Right lobe of liver (tissue), 6 donors: ENCODE data around the gene TRIM31. TPM values are rescaled to one million over a fixed set of nuclear protein-coding genes. Genes with fewer than 3 reads are reported as not detected.
"Not testable (repeated sequence)": the region's sequence is repeated elsewhere in the genome, so short reads cannot be mapped to it uniquely, and the experiment has no call there.

Source experiments
- ATAC-seq, 4 donors: fragments of 200-7000 bp; cut with Tn5 transposase; one replicate each; pipeline ENCODE4 v1.9.1; 2020; ENCODE audit warnings: mild to moderate bottlenecking in 4 of 4, moderate library complexity in 4 of 4
- DNase-seq, 3 donors: peaks; one replicate each; pipeline ENCODE4 v3.0.0-alpha.2; 2020
- H3K27ac ChIP-seq, 3 donors: fragments of 200-600 bp; one replicate each; pipeline ENCODE4 v1.8.0; 2022
- H3K27me3 ChIP-seq, 2 donors: fragments of 200-600 bp; one replicate each; pipeline ENCODE4 v1.8.0; 2022
- H3K36me3 ChIP-seq, 4 donors: fragments of 200-600 bp; sonication (generic) in 1 of 4; one replicate each; pipeline versions ENCODE4 v1.5.1 to v1.8.0; 2017 to 2022; ENCODE audit warnings: control low read depth in 1 of 4
- H3K4me1 ChIP-seq, 4 donors: fragments of 200-600 bp; sonication (generic) in 1 of 4; one replicate each; pipeline versions ENCODE4 v1.5.1 to v1.8.0; 2017 to 2022; ENCODE audit warnings: control low read depth in 1 of 4
- H3K4me3 ChIP-seq, 3 donors: fragments of 200-600 bp; one replicate each; pipeline ENCODE4 v1.8.0; 2022
- H3K9me3 ChIP-seq, 4 donors: fragments of 200-600 bp; sonication (generic) in 1 of 4; one replicate each; pipeline versions ENCODE4 v1.5.1 to v1.8.0; 2017 to 2022; ENCODE audit warnings: control low read depth in 1 of 4
- CTCF ChIP-seq, 4 donors: fragments of 200-600 bp in 3 of 4; fragments of 450-650 bp in 1 of 4; IDR thresholded peaks; one replicate each; pipeline versions ENCODE4 v1.5.1 to v1.8.0; 2016 to 2022; ENCODE audit warnings: antibody characterized with exemption in 4 of 4, mild to moderate bottlenecking in 2 of 4
- POLR2A ChIP-seq: fragments of 450-650 bp; IDR thresholded peaks from one replicate; pipeline ENCODE4 v1.6.1; 2017; ENCODE audit warnings: antibody characterized with exemption, mild to moderate bottlenecking
- WGBS: methylation state at CpG from one replicate; pipeline ENCODE4 v1.1.6; 2018; ENCODE audit warnings: low coverage, low lambda C conversion rate; ENCODE audit not compliant: insufficient coverage; ENCODE audit errors: missing lambda C conversion rate; 5-methylcytosine and 5-hydroxymethylcytosine counted together
- intact Hi-C, 2 donors: fragments of 100-400 bp; cut with DNase I; formaldehyde crosslinking; loops; one replicate each; pipeline versions ENCODE4 v1.11.2 to v1.14.1; 2022
- total RNA-seq, 6 experiments: library from RNA; depleted of rRNA in 2 of 6; stranded (reverse); fragments of >200 nt in 2 of 6; fragmentation: NEBNext Ultra II Directional in 3 of 6; extraction: Animal tissue kit (Norgen Biotek cat#: 25700) in 3 of 6; gene quantifications; one replicate each; pipeline versions ENCODE4 v1.1.0 to v1.2.4, GENCODE V29; 2016 to 2023
- donor health status: DM: no; HTN: yes; CAD: no.
- donor health status: DM: no; HTN: no; CAD: no.
- donor health status: DM: no; HTN: no; CAD: no.
- donor health status: DM: no; HTN: yes; CAD: no.
- donor health status: DM: no; HTN: yes; CAD: no.

The TRIM31 gene
- total RNA-seq, 6 experiments from 2014 or later: 0.32 to 5.1 (median 0.60) TPM

GRCh38 chr6:30145818-30146217 lies 32.9 kb upstream of the TRIM31 start:
- no peaks in the 10 kb centered on the region for H3K36me3 ChIP-seq
- no peaks in the 10 kb centered on the region for H3K27me3 ChIP-seq
- H3K4me1 ChIP-seq: no peaks in the 10 kb centered on the region
- 65% methylated on average over 5 of the region's 7 CpGs for WGBS
- ATAC-seq (no peak), DNase-seq (no peak)
- no peaks in the 10 kb centered on the region for H3K9me3 ChIP-seq
- intact Hi-C loops: no loop called here
- no peak for TF ChIP-seq CTCF (IDR thresholded peaks at IDR 0.05)
- no peak overlapping the region for H3K27ac ChIP-seq
- no peak overlapping the region for H3K4me3 ChIP-seq

DNA sequence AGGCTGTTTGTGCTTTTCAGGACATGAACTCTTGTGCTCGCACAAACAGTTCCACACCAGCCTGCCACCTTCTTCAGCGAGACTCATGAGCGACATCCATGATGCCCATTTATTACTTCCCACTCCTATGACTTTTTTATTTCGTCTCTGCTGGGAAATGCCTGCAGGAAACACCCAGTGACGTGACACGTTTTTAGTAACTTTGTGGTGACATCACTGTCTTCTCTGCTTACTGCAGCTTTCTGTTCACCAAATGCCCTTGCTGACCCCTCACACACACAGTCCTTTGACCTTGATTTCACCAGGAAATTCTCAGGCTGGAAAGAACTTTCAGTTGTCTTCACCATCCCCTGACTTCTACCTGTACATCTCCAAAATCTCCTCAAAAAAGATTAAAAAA lies 31.9 kb upstream of the TRIM31 start:
- no peak for TF ChIP-seq POLR2A
- TF ChIP-seq CTCF (IDR thresholded peaks at IDR 0.05): no peak
- no peak overlapping the region for H3K4me3 ChIP-seq
- ATAC-seq (peak in 1 of 4 donors; percentile 42), DNase-seq (no peak)
- H3K36me3 ChIP-seq: no peaks in the 10 kb centered on the region
- WGBS: 74% methylated on average over 6 of the region's 6 CpGs
- no peaks in the 10 kb centered on the region for H3K4me1 ChIP-seq
- no peak overlapping the region for H3K27ac ChIP-seq
- intact Hi-C loops: no loop called here
- no peaks in the 10 kb centered on the region for H3K27me3 ChIP-seq
- no peaks in the 10 kb centered on the region for H3K9me3 ChIP-seq

DNA sequence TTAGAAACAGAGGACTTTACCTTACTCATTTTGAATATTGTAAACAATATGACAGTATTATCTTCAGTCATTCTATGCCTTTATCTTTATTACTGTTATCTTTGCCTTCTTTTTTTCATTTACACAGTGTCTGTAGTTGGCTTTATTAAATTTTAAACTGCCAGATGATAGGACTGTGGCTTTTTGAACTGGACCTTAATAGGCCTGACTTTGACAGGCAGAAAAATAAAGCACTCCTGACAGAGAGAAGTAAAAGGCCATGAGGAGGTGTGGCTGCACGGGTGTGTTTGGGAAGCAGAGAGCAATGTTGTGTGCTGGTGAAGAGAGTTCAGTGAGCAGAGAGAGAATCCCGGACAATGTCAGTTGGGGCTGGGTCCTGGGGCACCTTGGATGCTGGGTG lies 30.9 kb upstream of the TRIM31 start:
- Histone ChIP-seq H3K9me3 (no peaks in the 10 kb centered on the region), H3K4me1 (no peaks in the 10 kb centered on the region), H3K36me3 (no peaks in the 10 kb centered on the region), H3K27ac (no peak overlapping the region), H3K27me3 (no peaks in the 10 kb centered on the region), H3K4me3 (no peak overlapping the region)
- ATAC-seq (no peak), DNase-seq (no peak)
- TF ChIP-seq CTCF (IDR thresholded peaks at IDR 0.05) (no peak), POLR2A (no peak)
- WGBS: 38% methylated on average over 2 of the region's 2 CpGs
- intact Hi-C loops: no loop called here

DNA sequence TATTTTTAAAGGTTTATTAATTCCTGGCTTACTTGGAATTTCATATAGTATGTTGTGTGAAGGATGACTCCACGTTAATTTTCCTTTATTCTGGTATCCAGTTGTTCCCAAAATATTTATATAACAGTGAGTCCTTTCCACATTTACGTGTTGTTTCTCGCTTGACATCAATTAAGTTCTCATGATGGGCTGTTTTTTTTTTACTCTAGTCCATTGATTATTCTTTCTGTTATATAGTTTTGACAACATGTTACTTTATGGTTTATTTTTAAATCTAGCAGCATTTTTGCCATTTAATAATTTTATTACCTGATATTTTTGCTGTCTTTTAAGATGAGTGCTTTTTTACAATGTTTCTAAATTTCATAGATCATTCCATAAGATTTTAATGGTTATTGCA lies 29.8 kb upstream of the TRIM31 start:
- H3K27ac ChIP-seq: no peak overlapping the region
- no peak for TF ChIP-seq CTCF (IDR thresholded peaks at IDR 0.05)
- TF ChIP-seq POLR2A: no peak
- H3K4me1 ChIP-seq: no peaks in the 10 kb centered on the region
- WGBS: 54% methylated on average over 3 of the region's 3 CpGs
- no peaks in the 10 kb centered on the region for H3K27me3 ChIP-seq
- intact Hi-C loops: no loop called here
- no peak for DNase-seq
- no peaks in the 10 kb centered on the region for H3K36me3 ChIP-seq
- no peak overlapping the region for H3K4me3 ChIP-seq
- H3K9me3 ChIP-seq: no peaks in the 10 kb centered on the region
- no peak for ATAC-seq

DNA sequence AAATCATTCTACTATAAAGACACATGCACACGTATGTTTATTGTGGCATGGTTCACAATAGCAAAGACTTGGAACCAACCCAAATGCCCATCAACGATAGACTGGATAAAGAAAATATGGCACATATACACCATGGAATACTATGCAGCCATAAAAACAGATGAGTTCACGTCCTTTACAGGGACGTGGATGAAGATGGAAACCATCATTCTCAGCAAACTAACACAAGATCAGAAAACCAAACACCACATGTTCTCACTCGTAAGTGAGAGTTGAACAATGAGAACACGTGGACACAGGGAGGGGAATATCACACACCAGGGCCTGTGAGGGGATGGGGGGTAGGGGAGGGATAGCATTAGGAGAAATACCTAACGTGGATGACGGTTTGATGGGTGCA lies 27.4 kb upstream of the TRIM31 start:
- DNase-seq, ATAC-seq, H3K4me3 ChIP-seq, H3K27me3 ChIP-seq, H3K27ac ChIP-seq, H3K4me1 ChIP-seq, H3K9me3 ChIP-seq, intact Hi-C loops, H3K36me3 ChIP-seq: not testable (repeated sequence)
- 56% methylated on average over 8 of the region's 8 CpGs for WGBS
